ENCODE results near the gene AK8.

Gene AK8

GRCh38 chr9:132888151-132888550 is 10.1 kb upstream of the AK8 start:
- in situ Hi-C loops (cut with MboI; ENCODE audit: low pct_unique_long_range_greater_than_20kb, low sequenced_read_pairs, unreplicated experiment) = no loop called here
- no peak for TF ChIP-seq CTCF (IDR thresholded peaks at IDR 0.05; ENCODE audit: extremely low read depth, insufficient read depth, missing control alignments)
- DNase-seq (ENCODE audit: low spot score) = no peak

GRCh38 chr9:132887181-132888120 is 9.4 kb upstream of the AK8 start:
- TF ChIP-seq CTCF (IDR thresholded peaks at IDR 0.05; ENCODE audit: extremely low read depth, insufficient read depth, missing control alignments) = no peak
- no peak for DNase-seq (ENCODE audit: low spot score)
- in situ Hi-C loops (cut with MboI; ENCODE audit: low pct_unique_long_range_greater_than_20kb, low sequenced_read_pairs, unreplicated experiment) = no loop called here

- in situ Hi-C loops (cut with MboI; ENCODE audit: low pct_unique_long_range_greater_than_20kb, low sequenced_read_pairs, unreplicated experiment) = no loop called here
Observed at GRCh38 chr9:132886334-132886725, 8.2 kb upstream of the AK8 start.

GRCh38 chr9:132885720-132886333 is 7.7 kb upstream of the AK8 start:
- no peak for DNase-seq (ENCODE audit: low spot score)
- in situ Hi-C loops (cut with MboI; ENCODE audit: low pct_unique_long_range_greater_than_20kb, low sequenced_read_pairs, unreplicated experiment) = no loop called here
- TF ChIP-seq CTCF (IDR thresholded peaks at IDR 0.05; ENCODE audit: extremely low read depth, insufficient read depth, missing control alignments) = no peak

More at GRCh38 chr9:132886334-132886725, 8.2 kb upstream of the AK8 start:
- no peak for DNase-seq (ENCODE audit: low spot score)
- no peak for TF ChIP-seq CTCF (IDR thresholded peaks at IDR 0.05; ENCODE audit: extremely low read depth, insufficient read depth, missing control alignments)

- in situ Hi-C loops (cut with MboI; ENCODE audit: low pct_unique_long_range_greater_than_20kb, low sequenced_read_pairs, unreplicated experiment) = no loop called here
Observed at GRCh38 chr9:132883349-132884294, 5.5 kb upstream of the AK8 start.

More at GRCh38 chr9:132883349-132884294, 5.5 kb upstream of the AK8 start:
- TF ChIP-seq CTCF (IDR thresholded peaks at IDR 0.05; ENCODE audit: extremely low read depth, insufficient read depth, missing control alignments) = no peak
- no peak for DNase-seq (ENCODE audit: low spot score)

Measured in GM13977 (cell line).